Osteoblast (primary cell): Measurements from ENCODE around the gene RAB36. TPM values are rescaled to one million over a fixed set of nuclear protein-coding genes. Genes with fewer than 3 reads are reported as not detected.

Source experiments
- DNase-seq: peaks from one replicate; pipeline ENCODE4 v3.0.0; 2011; ENCODE audit warnings: low spot score, mixed read lengths; ENCODE audit not compliant: insufficient read length; ENCODE audit errors: missing footprints
- H2AFZ ChIP-seq: 2 replicates; pipeline ENCODE4 v1.6.0; 2011; ENCODE audit warnings: mild to moderate bottlenecking, low read length
- H3K27ac ChIP-seq: 2 replicates; pipeline ENCODE4 v1.5.1; 2011; ENCODE audit warnings: mild to moderate bottlenecking, low read depth, low read length, moderate library complexity
- H3K27me3 ChIP-seq: 2 replicates; pipeline ENCODE4 v1.6.0; 2012; ENCODE audit warnings: mild to moderate bottlenecking, control low read depth, inconsistent platforms, low read length, moderate library complexity; ENCODE audit not compliant: insufficient read depth
- H3K36me3 ChIP-seq: 2 replicates; pipeline ENCODE4 v1.5.1; 2011; ENCODE audit warnings: mild to moderate bottlenecking, low read length, control low read depth, moderate library complexity; ENCODE audit not compliant: insufficient read depth
- H3K4me1 ChIP-seq: 2 replicates; pipeline ENCODE4 v1.5.1; 2011; ENCODE audit warnings: mild to moderate bottlenecking, low read length, control low read depth, moderate library complexity; ENCODE audit not compliant: insufficient read depth
- H3K4me2 ChIP-seq: 2 replicates; pipeline ENCODE4 v1.6.0; 2011; ENCODE audit warnings: mild to moderate bottlenecking, low read length; ENCODE audit not compliant: insufficient read depth
- H3K4me3 ChIP-seq: fragments of 200-600 bp; sonication (generic); 3 replicates; pipeline ENCODE4 v1.5.1; 2012; ENCODE audit warnings: mild to moderate bottlenecking, low read length, inconsistent platforms; ENCODE audit not compliant: insufficient read depth
- H3K79me2 ChIP-seq: 2 replicates; pipeline ENCODE4 v1.6.0; 2012; ENCODE audit warnings: mild to moderate bottlenecking, low read length, control low read depth, inconsistent platforms; ENCODE audit not compliant: insufficient read depth
- H3K9me3 ChIP-seq: 2 replicates; pipeline ENCODE4 v1.5.1; 2011; ENCODE audit warnings: low read depth, low read length, control low read depth
- H4K20me1 ChIP-seq: 2 replicates; pipeline ENCODE4 v1.6.0; 2012; ENCODE audit warnings: mild to moderate bottlenecking, low read length, control low read depth; ENCODE audit not compliant: insufficient read depth
- CTCF ChIP-seq: IDR thresholded peaks from 2 replicates; pipeline ENCODE4 v1.5.1; 2011; ENCODE audit warnings: mild to moderate bottlenecking, low read depth, low read length, moderate library complexity; ENCODE audit errors: extremely low read depth
- total RNA-seq: library from RNA; depleted of rRNA; stranded (reverse); fragments of >200 nt; gene quantifications from 2 replicates; pipeline ENCODE4 v1.2.3, GENCODE V29; 2012

Gene RAB36
- total RNA-seq, 1 donor: 7.6 TPM

DNA sequence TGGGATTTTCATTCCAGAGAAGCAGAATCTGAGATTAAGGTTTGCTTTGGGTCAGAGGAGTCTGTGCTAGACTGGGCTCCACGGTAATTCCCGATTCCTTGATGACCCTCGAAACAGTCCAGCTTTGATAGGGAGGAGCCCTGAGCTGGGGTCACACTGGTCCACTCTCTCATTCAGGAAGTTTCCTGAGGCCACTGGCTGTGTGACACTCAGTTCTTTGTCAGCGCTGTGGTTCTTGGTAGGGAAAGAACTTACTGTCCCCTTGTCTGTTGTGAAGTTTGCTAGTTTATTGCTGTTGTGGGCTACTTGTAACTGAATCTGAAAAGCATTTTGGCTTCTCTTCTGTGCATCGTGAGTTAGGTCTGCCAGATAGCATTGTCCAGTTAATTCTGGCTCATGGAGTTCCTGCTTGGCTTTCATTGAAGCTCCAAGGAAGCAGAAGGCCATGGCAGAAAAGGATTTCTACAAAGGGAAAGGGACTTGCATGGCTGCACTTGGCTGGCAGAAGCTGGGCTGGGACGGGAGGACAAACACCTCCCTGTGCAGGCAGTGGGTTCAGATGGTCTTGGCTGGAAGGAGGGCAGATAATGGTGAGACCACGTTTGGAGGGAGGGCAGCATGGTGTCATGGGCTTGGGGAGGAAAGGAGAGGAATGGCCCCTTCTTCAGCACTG is 58.3 kb downstream of the RAB36 start:
- Histone ChIP-seq H4K20me1 (peaks cover 45% of the 10 kb centered on the region), H3K4me1 (no peaks in the 10 kb centered on the region), H2AFZ (no peak overlapping the region), H3K4me3 (no peak overlapping the region), H3K27ac (no peak overlapping the region), H3K79me2 (peaks cover 49% of the 10 kb centered on the region), H3K9me3 (no peaks in the 10 kb centered on the region), H3K36me3 (no peaks in the 10 kb centered on the region), H3K4me2 (no peak overlapping the region), H3K27me3 (no peaks in the 10 kb centered on the region)
- DNase-seq: no peak
- TF ChIP-seq CTCF: no peak

DNA sequence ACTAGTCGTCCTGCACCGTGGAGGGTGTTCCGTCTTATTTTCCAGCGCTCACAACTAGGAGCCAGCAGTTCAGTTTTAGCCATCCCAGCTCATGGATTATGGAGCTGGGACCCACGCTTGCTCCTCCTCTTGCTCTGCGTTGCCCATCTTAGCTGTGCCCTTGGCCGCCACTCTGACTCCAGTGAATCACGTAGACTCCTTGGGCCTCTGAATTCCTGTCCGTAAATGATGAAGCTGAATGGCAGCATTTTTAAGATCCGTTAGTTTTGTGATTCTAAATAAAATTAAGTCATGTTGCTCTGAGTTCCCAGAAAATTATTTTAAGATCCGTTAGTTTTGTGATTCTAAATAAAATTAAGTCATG is 58.8 kb downstream of the RAB36 start:
- DNase-seq: no peak
- Histone ChIP-seq H3K27me3 (no peaks in the 10 kb centered on the region), H3K9me3 (no peaks in the 10 kb centered on the region), H4K20me1 (peaks cover 45% of the 10 kb centered on the region), H3K36me3 (no peaks in the 10 kb centered on the region), H3K27ac (no peak overlapping the region), H3K4me2 (no peak overlapping the region), H3K79me2 (peaks cover 49% of the 10 kb centered on the region), H3K4me3 (no peak overlapping the region), H3K4me1 (no peaks in the 10 kb centered on the region), H2AFZ (no peak overlapping the region)
- no peak for TF ChIP-seq CTCF

- TF ChIP-seq CTCF: no peak
- peaks cover 45% of the 10 kb centered on the region for H4K20me1 ChIP-seq
- DNase-seq: no peak
- H3K27me3 ChIP-seq: no peaks in the 10 kb centered on the region
- no peaks in the 10 kb centered on the region for H3K4me1 ChIP-seq
- no peak overlapping the region for H3K4me3 ChIP-seq
- H3K36me3 ChIP-seq: no peaks in the 10 kb centered on the region
- H3K9me3 ChIP-seq: no peaks in the 10 kb centered on the region
- no peak overlapping the region for H3K27ac ChIP-seq
- H3K79me2 ChIP-seq: peaks cover 45% of the 10 kb centered on the region
- H3K4me2 ChIP-seq: no peak overlapping the region
- H2AFZ ChIP-seq: no peak overlapping the region
Measured at GRCh38 chr22:23204541-23205157, 59.4 kb downstream of the RAB36 start.

DNA sequence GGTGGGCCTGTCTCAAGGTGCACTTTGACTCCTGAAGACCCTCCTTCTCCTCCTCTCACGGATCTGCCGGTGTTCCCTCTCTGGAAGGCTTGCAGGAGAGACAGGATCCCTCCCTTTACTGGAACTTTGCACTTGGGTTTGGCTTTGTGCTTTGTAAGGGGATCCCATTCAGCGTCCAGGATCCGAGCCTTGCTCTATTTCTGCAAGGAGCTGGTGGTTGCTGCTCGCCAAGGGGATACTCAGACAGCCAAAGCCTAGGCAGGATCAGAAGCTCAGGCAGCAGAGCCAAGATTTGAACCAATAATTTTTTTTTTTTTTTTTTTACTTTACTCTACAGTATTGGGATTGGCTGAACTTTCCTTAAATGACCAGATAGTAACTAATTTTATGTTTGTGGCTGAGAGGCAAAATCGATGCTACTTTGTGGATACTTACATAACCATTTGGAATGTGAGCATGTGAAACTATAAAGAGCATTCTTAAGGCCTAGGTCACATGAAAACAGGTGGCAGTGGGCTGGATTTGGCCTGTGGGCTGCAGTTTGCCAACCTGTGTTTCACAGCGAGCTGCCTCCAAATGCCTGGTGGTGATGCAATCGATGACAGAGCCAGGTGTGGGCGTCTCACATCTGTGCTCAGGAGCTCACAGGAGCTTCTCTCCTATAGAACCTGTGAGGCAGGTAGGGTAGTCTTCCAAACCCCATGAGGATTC is 60.2 kb downstream of the RAB36 start:
- no peak for TF ChIP-seq CTCF
- H3K4me1 ChIP-seq: no peaks in the 10 kb centered on the region
- H3K4me3 ChIP-seq: no peak overlapping the region
- DNase-seq: no peak
- H3K27me3 ChIP-seq: no peaks in the 10 kb centered on the region
- peaks cover 49% of the 10 kb centered on the region for H4K20me1 ChIP-seq
- H3K4me2 ChIP-seq: no peak overlapping the region
- H3K79me2 ChIP-seq: peaks cover 47% of the 10 kb centered on the region
- H3K9me3 ChIP-seq: no peaks in the 10 kb centered on the region
- H2AFZ ChIP-seq: no peak overlapping the region
- H3K27ac ChIP-seq: no peak overlapping the region
- H3K36me3 ChIP-seq: no peaks in the 10 kb centered on the region
